Kidney epithelial cell (primary cell): Measurements from ENCODE around the gene RFC2. TPM values are rescaled to one million over a fixed set of nuclear protein-coding genes. Genes with fewer than 3 reads are reported as not detected.

Experiments
- DNase-seq: peaks from one replicate; pipeline ENCODE4 v3.0.0-alpha.2; 2010; ENCODE audit warnings: low read depth
- H3K27me3 ChIP-seq: 2 replicates; pipeline ENCODE4 v1.6.0; 2011; ENCODE audit warnings: low read length; ENCODE audit not compliant: control insufficient read depth, insufficient read depth
- H3K36me3 ChIP-seq: 2 replicates; pipeline ENCODE4 v1.5.1; 2011; ENCODE audit warnings: low read length; ENCODE audit not compliant: control insufficient read depth, insufficient read depth
- H3K4me3 ChIP-seq: 2 replicates; pipeline ENCODE4 v1.5.1; 2011; ENCODE audit warnings: low read depth, mild to moderate bottlenecking, control low read depth, low read length
- total RNA-seq: library from RNA; depleted of rRNA; stranded (reverse); fragments of >200 nt; gene quantifications from 2 replicates; pipeline ENCODE4 v1.2.3, GENCODE V29; 2015
- TF ChIP-seq, protein P1 (sequence below): IDR thresholded peaks from 2 replicates; pipeline ENCODE4 v1.5.1; 2011; ENCODE audit warnings: mild to moderate bottlenecking, moderate library complexity, low read length, control low read depth, inconsistent platforms; ENCODE audit not compliant: insufficient read depth, poor library complexity, severe bottlenecking

The RFC2 gene
- total RNA-seq, 1 donor from 2014 or later, result 15.7 TPM

DNA sequence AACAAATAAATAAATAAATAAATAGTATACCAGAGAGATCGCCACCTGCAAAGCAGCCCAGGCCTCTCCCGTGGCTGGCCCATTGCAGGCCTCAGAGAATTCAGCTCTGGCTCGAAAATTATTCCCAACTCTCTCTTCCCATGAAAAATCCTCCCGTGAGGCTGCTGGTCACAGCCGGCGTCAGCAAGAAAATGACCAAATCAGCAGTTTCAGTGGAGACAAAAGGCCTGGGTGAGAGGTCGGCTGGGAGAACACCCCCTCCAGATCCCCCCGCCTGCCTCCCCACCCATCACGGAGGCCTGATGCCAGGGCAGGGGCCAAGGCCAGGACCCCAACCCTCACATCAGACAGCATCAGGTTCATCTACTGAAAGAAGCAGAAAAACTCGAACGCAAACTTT, 31.9 kb upstream of the RFC2 start:
- Histone ChIP-seq H3K4me3 (no peak overlapping the region), H3K36me3 (no peaks in the 10 kb centered on the region), H3K27me3 (no peaks in the 10 kb centered on the region)
- DNase-seq, result no peak
- TF ChIP-seq, protein P1, sequence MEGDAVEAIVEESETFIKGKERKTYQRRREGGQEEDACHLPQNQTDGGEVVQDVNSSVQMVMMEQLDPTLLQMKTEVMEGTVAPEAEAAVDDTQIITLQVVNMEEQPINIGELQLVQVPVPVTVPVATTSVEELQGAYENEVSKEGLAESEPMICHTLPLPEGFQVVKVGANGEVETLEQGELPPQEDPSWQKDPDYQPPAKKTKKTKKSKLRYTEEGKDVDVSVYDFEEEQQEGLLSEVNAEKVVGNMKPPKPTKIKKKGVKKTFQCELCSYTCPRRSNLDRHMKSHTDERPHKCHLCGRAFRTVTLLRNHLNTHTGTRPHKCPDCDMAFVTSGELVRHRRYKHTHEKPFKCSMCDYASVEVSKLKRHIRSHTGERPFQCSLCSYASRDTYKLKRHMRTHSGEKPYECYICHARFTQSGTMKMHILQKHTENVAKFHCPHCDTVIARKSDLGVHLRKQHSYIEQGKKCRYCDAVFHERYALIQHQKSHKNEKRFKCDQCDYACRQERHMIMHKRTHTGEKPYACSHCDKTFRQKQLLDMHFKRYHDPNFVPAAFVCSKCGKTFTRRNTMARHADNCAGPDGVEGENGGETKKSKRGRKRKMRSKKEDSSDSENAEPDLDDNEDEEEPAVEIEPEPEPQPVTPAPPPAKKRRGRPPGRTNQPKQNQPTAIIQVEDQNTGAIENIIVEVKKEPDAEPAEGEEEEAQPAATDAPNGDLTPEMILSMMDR, result no peak

GRCh38 chr7:74284781-74285259, 30.6 kb upstream of the RFC2 start:
- no peaks in the 10 kb centered on the region for H3K27me3 ChIP-seq
- no peak overlapping the region for H3K4me3 ChIP-seq
- TF ChIP-seq, protein P1, result no peak
- H3K36me3 ChIP-seq, result no peaks in the 10 kb centered on the region
- DNase-seq, result no peak

- Histone ChIP-seq H3K36me3 (no peaks in the 10 kb centered on the region), H3K4me3 (no peak overlapping the region), H3K27me3 (no peaks in the 10 kb centered on the region)
- TF ChIP-seq, protein P1, result no peak
- DNase-seq, result no peak
Observed at GRCh38 chr7:74283858-74284447, 29.8 kb upstream of the RFC2 start.

- Histone ChIP-seq H3K4me3 (no peak overlapping the region), H3K36me3 (no peaks in the 10 kb centered on the region), H3K27me3 (no peaks in the 10 kb centered on the region)
- TF ChIP-seq, protein P1, result no peak
- DNase-seq, result no peak
Observed at GRCh38 chr7:74282748-74283459, 28.7 kb upstream of the RFC2 start.

- TF ChIP-seq, protein P1, result no peak
- Histone ChIP-seq H3K27me3 (no peaks in the 10 kb centered on the region), H3K4me3 (no peak overlapping the region), H3K36me3 (no peaks in the 10 kb centered on the region)
- DNase-seq, result no peak
Observed at GRCh38 chr7:74280985-74281384, 26.8 kb upstream of the RFC2 start.
